OCI-M2 (cell line): Measurements from ENCODE around the gene PTPRS.

Experiments used
- DNase-seq: peaks from one replicate; lab custom pipeline; 2025; ENCODE audit not compliant: unreplicated experiment; lab: John Stamatoyannopoulos, UW

The PTPRS gene

GRCh38 chr19:5309438-5310204 is 31.0 kb downstream of the PTPRS start:
- DNase-seq, result no peak

GRCh38 chr19:5308451-5309437 is 31.9 kb downstream of the PTPRS start:
- no peak for DNase-seq

GRCh38 chr19:5307655-5308054 is 33.0 kb downstream of the PTPRS start:
- no peak for DNase-seq

GRCh38 chr19:5305163-5305562 is 35.4 kb downstream of the PTPRS start:
- DNase-seq, result no peak

- no peak for DNase-seq
Measured at GRCh38 chr19:5304486-5304885, 36.1 kb downstream of the PTPRS start.

GRCh38 chr19:5303208-5303607 is 37.4 kb downstream of the PTPRS start:
- no peak for DNase-seq

GRCh38 chr19:5302396-5302795 is 38.2 kb downstream of the PTPRS start:
- DNase-seq, result no peak

- no peak for DNase-seq
Measured at GRCh38 chr19:5299137-5299536, 41.5 kb downstream of the PTPRS start.

GRCh38 chr19:5298471-5298901 is 42.1 kb downstream of the PTPRS start:
- DNase-seq, result no peak

- DNase-seq, result no peak
Measured at GRCh38 chr19:5297272-5297669, 43.3 kb downstream of the PTPRS start.

- DNase-seq, result no peak
Measured at GRCh38 chr19:5296457-5297271, 43.9 kb downstream of the PTPRS start.

- DNase-seq, result no peak
Measured at GRCh38 chr19:5296021-5296420, 44.6 kb downstream of the PTPRS start.

GRCh38 chr19:5294403-5295160 is 46.0 kb downstream of the PTPRS start:
- DNase-seq, result no peak

- DNase-seq, result no peak
Measured at GRCh38 chr19:5293612-5294378, 46.8 kb downstream of the PTPRS start.

- DNase-seq, result no peak
Measured at GRCh38 chr19:5292822-5293611, 47.6 kb downstream of the PTPRS start.

GRCh38 chr19:5292453-5292821 is 48.2 kb downstream of the PTPRS start:
- DNase-seq, result no peak

GRCh38 chr19:5291588-5292193 is 48.9 kb downstream of the PTPRS start:
- no peak for DNase-seq
